ENCODE data around the gene DNAI4. TPM values are rescaled to one million over a fixed set of nuclear protein-coding genes. Genes with fewer than 3 reads are reported as not detected.
A peak's percentile ranks its signal among the peaks of the same experiment; 100 is the strongest.

Gene DNAI4
- total and polyA plus RNA-seq, 2 donors (not counting 1 experiment from before 2014, with no cell fraction given) = 2.0 to 12.1 TPM

DNA sequence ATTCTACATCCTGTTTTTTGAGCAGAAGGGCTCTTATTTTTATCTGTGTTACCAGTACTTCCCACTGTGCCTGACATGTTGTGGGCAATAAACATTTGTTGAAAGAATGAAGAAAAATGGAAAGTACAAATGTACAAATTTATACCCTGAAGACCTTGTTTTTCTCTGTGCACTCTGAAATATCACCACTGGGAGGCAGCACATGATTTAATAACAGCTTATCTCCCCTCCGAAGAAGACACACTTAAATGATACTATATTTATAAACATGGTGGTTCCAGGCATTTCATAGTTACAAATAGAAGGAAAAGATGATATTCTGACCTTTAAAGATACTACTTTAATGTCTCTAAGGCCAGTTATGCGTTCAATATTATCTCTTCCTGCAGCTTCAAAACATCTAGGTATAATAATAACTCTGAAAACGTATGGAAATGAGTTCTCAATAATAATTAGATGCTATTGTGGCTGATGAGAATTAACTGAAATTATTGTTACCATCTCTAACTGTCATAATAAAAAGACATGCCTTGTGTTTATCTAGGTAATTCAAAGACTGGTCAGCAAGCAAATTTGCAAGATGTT is 159.6 kb downstream of the DNAI4 start:
- no peak overlapping the region for H3K4me3 ChIP-seq (replicated peaks in 1 of 4; ENCODE audit: control extremely low read depth in 1 of 4, insufficient read depth in 1 of 4, low read depth in 3 of 4, low read length in 4 of 4)
- H3K9ac ChIP-seq (ENCODE audit: insufficient read depth, low read length) = no peak overlapping the region
- H4K20me1 ChIP-seq (ENCODE audit: control insufficient read depth, extremely low read depth, insufficient read depth, low read length) = no peaks in the 10 kb centered on the region
- no peak overlapping the region for H2AFZ ChIP-seq (ENCODE audit: low read length)
- no peak overlapping the region for H3K4me2 ChIP-seq (ENCODE audit: extremely low read depth, insufficient read depth, low read length)
- no peaks in the 10 kb centered on the region for H3K79me2 ChIP-seq (ENCODE audit: control insufficient read depth, insufficient read depth, low read length)
- no peaks in the 10 kb centered on the region for H3K27me3 ChIP-seq (ENCODE audit: control insufficient read depth, insufficient read depth, low read length)
- H3K36me3 ChIP-seq (ENCODE audit: control insufficient read depth, insufficient read depth, low read length) = no peaks in the 10 kb centered on the region
- DNase-seq (ENCODE audit: low read depth in 2 of 2) = peak; percentile 42 to 78
- H3K4me1 ChIP-seq (ENCODE audit: control insufficient read depth, extremely low read depth, insufficient read depth, low read length) = no peaks in the 10 kb centered on the region
- H3K27ac ChIP-seq (ENCODE audit: insufficient read depth, low read length) = no peak overlapping the region
- TF ChIP-seq CTCF (conservative IDR thresholded peaks at IDR 0.05 in 1 of 2, IDR thresholded peaks at IDR 0.05 in 1 of 2; ENCODE audit: low read depth in 1 of 2, low read length in 2 of 2) = peak; percentile 65 to 74
- TF ChIP-seq EZH2 (IDR thresholded peaks at IDR 0.05; ENCODE audit: low read length, missing control alignments) = no peak
- H3K9me3 ChIP-seq (ENCODE audit: control insufficient read depth, insufficient read depth, low read depth, low read length) = no peaks in the 10 kb centered on the region

Other genes with a start within 250 kb of the DNAI4 start
- gene DYNLT5, start 172.4 kb downstream of the DNAI4 start, total RNA-seq = under 0.01 and 0.50 TPM in 2 replicates
- 0.32 and 0.37 TPM in 2 replicates for gene DYNLT5, start 172.4 kb downstream of the DNAI4 start, polyA plus RNA-seq
- gene INSL5, start 123.6 kb downstream of the DNAI4 start, total RNA-seq = not detected in 2 replicates
- gene INSL5, start 123.6 kb downstream of the DNAI4 start, polyA plus RNA-seq = not detected in 2 replicates
- 35.5 and 35.7 TPM in 2 replicates for gene MIER1, start 134 bp upstream of the DNAI4 start, total RNA-seq
- gene MIER1, start 134 bp upstream of the DNAI4 start, polyA plus RNA-seq = 23.1 and 31.3 TPM in 2 replicates
- 16.2 and 20.3 TPM in 2 replicates for gene SLC35D1, start 129.3 kb upstream of the DNAI4 start, total RNA-seq
- gene SLC35D1, start 129.3 kb upstream of the DNAI4 start, polyA plus RNA-seq = 17.5 and 19.3 TPM in 2 replicates
- not detected in 2 replicates for gene C1orf141, start 210.1 kb upstream of the DNAI4 start, total RNA-seq
- gene C1orf141, start 210.1 kb upstream of the DNAI4 start, polyA plus RNA-seq = not detected in 2 replicates
- gene IL23R, start 241.6 kb upstream of the DNAI4 start, total RNA-seq = not detected in 2 replicates
- gene IL23R, start 241.6 kb upstream of the DNAI4 start, polyA plus RNA-seq = not detected in 2 replicates

Measured in fibroblast of lung (primary cell).